ENCODE measurements around the gene LAMP5. TPM values are rescaled to one million over a fixed set of nuclear protein-coding genes. Genes with fewer than 3 reads are reported as not detected.

LAMP5 gene
- polyA plus RNA-seq, 1 donor from 2014 or later: 0.43 TPM

- Histone ChIP-seq H2AFZ (ENCODE audit: low read depth, low read length) (no peak overlapping the region), H3K27ac (ENCODE audit: low read length) (no peak overlapping the region)
Measured at GRCh38 chr20:9485614-9486340, 28.6 kb upstream of the LAMP5 start.

GRCh38 chr20:9487231-9487630, 27.2 kb upstream of the LAMP5 start:
- Histone ChIP-seq H2AFZ (ENCODE audit: low read depth, low read length) (no peak overlapping the region), H3K9me3 (ENCODE audit: low read length) (no peaks in the 10 kb centered on the region), H3K36me3 (ENCODE audit: insufficient read depth, low read length) (no peaks in the 10 kb centered on the region), H3K79me2 (replicated peaks; ENCODE audit: insufficient read depth, low read length) (no peaks in the 10 kb centered on the region), H3K4me2 (ENCODE audit: low read length) (no peak overlapping the region), H3K9me2 (ENCODE audit: insufficient read depth, low read length) (no peaks in the 10 kb centered on the region), H4K20me1 (ENCODE audit: insufficient read depth) (no peaks in the 10 kb centered on the region), H3K4me3 (ENCODE audit: low read length) (no peak overlapping the region), H3K27ac (ENCODE audit: low read length) (no peak overlapping the region), H3K9ac (ENCODE audit: low read length) (no peak overlapping the region), H3F3A (ENCODE audit: insufficient read depth, low read length, poor library complexity, severe bottlenecking) (no peaks in the 10 kb centered on the region), H3K27me3 (ENCODE audit: insufficient read depth, low read depth, low read length) (no peaks in the 10 kb centered on the region)
- TF ChIP-seq TAF1 (IDR thresholded peaks at IDR 0.05; ENCODE audit: low read depth) (no peak), REST (IDR thresholded peaks at IDR 0.05; ENCODE audit: borderline replicate concordance) (no peak), SMC3 (conservative IDR thresholded peaks at IDR 0.05; ENCODE audit: poor library complexity) (no peak), MXI1 (conservative IDR thresholded peaks at IDR 0.05; ENCODE audit: poor library complexity, severe bottlenecking) (no peak), EZH2 (IDR thresholded peaks at IDR 0.05; ENCODE audit: borderline replicate concordance, insufficient read depth, low read length, poor library complexity, severe bottlenecking) (no peak), POLR2AphosphoS5 (IDR thresholded peaks at IDR 0.05) (no peak), EP300 (conservative IDR thresholded peaks at IDR 0.05; ENCODE audit: poor library complexity, severe bottlenecking) (no peak)

More at GRCh38 chr20:9485614-9486340, 28.6 kb upstream of the LAMP5 start:
- no peaks in the 10 kb centered on the region for H3F3A ChIP-seq (ENCODE audit: insufficient read depth, low read length, poor library complexity, severe bottlenecking)
- H3K4me3 ChIP-seq (ENCODE audit: low read length): no peak overlapping the region
- H3K9me2 ChIP-seq (ENCODE audit: insufficient read depth, low read length): no peaks in the 10 kb centered on the region
- no peaks in the 10 kb centered on the region for H3K36me3 ChIP-seq (ENCODE audit: insufficient read depth, low read length)
- H3K9me3 ChIP-seq (ENCODE audit: low read length): no peaks in the 10 kb centered on the region
- TF ChIP-seq MXI1 (conservative IDR thresholded peaks at IDR 0.05; ENCODE audit: poor library complexity, severe bottlenecking) (no peak), EP300 (conservative IDR thresholded peaks at IDR 0.05; ENCODE audit: poor library complexity, severe bottlenecking) (no peak), EZH2 (IDR thresholded peaks at IDR 0.05; ENCODE audit: borderline replicate concordance, insufficient read depth, low read length, poor library complexity, severe bottlenecking) (no peak), REST (IDR thresholded peaks at IDR 0.05; ENCODE audit: borderline replicate concordance) (no peak), CTCF (IDR thresholded peaks at IDR 0.05; ENCODE audit: poor library complexity, severe bottlenecking) (no peak), SMC3 (conservative IDR thresholded peaks at IDR 0.05; ENCODE audit: poor library complexity) (no peak), RAD21 (conservative IDR thresholded peaks at IDR 0.05) (no peak), TAF1 (IDR thresholded peaks at IDR 0.05; ENCODE audit: low read depth) (no peak), POLR2AphosphoS5 (IDR thresholded peaks at IDR 0.05) (no peak)
- no peaks in the 10 kb centered on the region for H3K27me3 ChIP-seq (ENCODE audit: insufficient read depth, low read depth, low read length)
- H3K79me2 ChIP-seq (replicated peaks; ENCODE audit: insufficient read depth, low read length): no peaks in the 10 kb centered on the region
- H4K20me1 ChIP-seq (ENCODE audit: insufficient read depth): no peaks in the 10 kb centered on the region
- no peak overlapping the region for H3K4me2 ChIP-seq (ENCODE audit: low read length)
- H3K9ac ChIP-seq (ENCODE audit: low read length): no peak overlapping the region
